ENCODE data around the gene UFD1. TPM values are rescaled to one million over a fixed set of nuclear protein-coding genes. Genes with fewer than 3 reads are reported as not detected.

UFD1 gene
- total and polyA plus RNA-seq, 8 donors = 3.8 to 86.6 (median 51.3) TPM

- H3K4me3 ChIP-seq = no peak overlapping the region
- H3K27ac ChIP-seq = no peak overlapping the region
- peaks cover 0 to 7% (median 2%) of the 10 kb centered on the region in 4 donors for H3K4me1 ChIP-seq
- no peak for DNase-seq
- WGBS, 5 donors = 84 to 99% (median 94%) methylated on average over 5 of the region's 5 CpGs
- no peaks in the 10 kb centered on the region for H3K9me3 ChIP-seq
- intact Hi-C loops (cut with DNase I; ENCODE audit: low total_unique reads) = loop anchor here (10.0 kb wide), 1 partner anchor 269 kb away; no protein-coding TSS in a partner anchor
- H3K27me3 ChIP-seq = no peaks in the 10 kb centered on the region
- TF ChIP-seq POLR2AphosphoS5 (IDR thresholded peaks at IDR 0.05) (no peak), POLR2A (IDR thresholded peaks at IDR 0.05) (no peak), CTCF (IDR thresholded peaks at IDR 0.05) (no peak), EP300 (IDR thresholded peaks at IDR 0.05) (no peak)
- peaks cover 70 to 95% (median 86%) of the 10 kb centered on the region in 4 donors for H3K36me3 ChIP-seq
These were observed 25.3 kb downstream of the UFD1 start for GRCh38 chr22:19453718-19454117.

GRCh38 chr22:19451570-19451969, 27.4 kb downstream of the UFD1 start:
- WGBS, 5 donors = 94 to 98% (median 97%) methylated on average over 4 of the region's 4 CpGs
- TF ChIP-seq EP300 (IDR thresholded peaks at IDR 0.05) = no peak
- TF ChIP-seq POLR2A (IDR thresholded peaks at IDR 0.05) = no peak
- TF ChIP-seq CTCF (IDR thresholded peaks at IDR 0.05) = no peak
- TF ChIP-seq POLR2AphosphoS5 (IDR thresholded peaks at IDR 0.05) = no peak
- H3K9me3 ChIP-seq = no peaks in the 10 kb centered on the region
- DNase-seq = no peak
- H3K27me3 ChIP-seq = no peaks in the 10 kb centered on the region
- peaks cover 2 to 19% (median 16%) of the 10 kb centered on the region in 4 donors for H3K4me1 ChIP-seq
- intact Hi-C loops (cut with DNase I; ENCODE audit: low total_unique reads) = loop anchor here (10.0 kb wide), 1 partner anchor 267 kb away; no protein-coding TSS in a partner anchor
- peaks cover 50 to 74% (median 65%) of the 10 kb centered on the region in 4 donors for H3K36me3 ChIP-seq
- H3K27ac ChIP-seq = no peak overlapping the region
- H3K4me3 ChIP-seq = no peak overlapping the region

GRCh38 chr22:19450363-19451175, 28.4 kb downstream of the UFD1 start:
- TF ChIP-seq EP300 (IDR thresholded peaks at IDR 0.05) (no peak), CTCF (IDR thresholded peaks at IDR 0.05) (no peak), POLR2A (IDR thresholded peaks at IDR 0.05) (no peak), POLR2AphosphoS5 (IDR thresholded peaks at IDR 0.05) (no peak)
- Histone ChIP-seq H3K9me3 (no peaks in the 10 kb centered on the region), H3K27ac (no peak overlapping the region), H3K4me1 (peaks cover 12 to 29% (median 26%) of the 10 kb centered on the region in 4 donors), H3K27me3 (no peaks in the 10 kb centered on the region), H3K4me3 (no peak overlapping the region), H3K36me3 (peaks cover 40 to 64% (median 55%) of the 10 kb centered on the region in 4 donors)
- intact Hi-C loops (cut with DNase I; ENCODE audit: low total_unique reads) = loop anchor here (10.0 kb wide), 1 partner anchor 266 kb away; no protein-coding TSS in a partner anchor
- no peak for DNase-seq
- 84 to 95% (median 90%) methylated on average over 8 of the region's 8 CpGs for WGBS, 5 donors

- TF ChIP-seq CTCF (IDR thresholded peaks at IDR 0.05) (no peak), EP300 (IDR thresholded peaks at IDR 0.05) (no peak), POLR2AphosphoS5 (IDR thresholded peaks at IDR 0.05) (no peak), POLR2A (IDR thresholded peaks at IDR 0.05) (no peak)
- Histone ChIP-seq H3K9me3 (no peaks in the 10 kb centered on the region), H3K4me1 (peaks cover 21 to 41% (median 32%) of the 10 kb centered on the region in 4 donors), H3K27ac (no peak overlapping the region), H3K36me3 (peaks cover 29 to 57% (median 47%) of the 10 kb centered on the region in 4 donors), H3K4me3 (no peak overlapping the region), H3K27me3 (no peaks in the 10 kb centered on the region)
- DNase-seq = no peak
- intact Hi-C loops (cut with DNase I; ENCODE audit: low total_unique reads) = no loop called here
- WGBS, 5 donors = 86 to 95% (median 89%) methylated on average over 2 of the region's 2 CpGs
These were observed 29.6 kb downstream of the UFD1 start for GRCh38 chr22:19449422-19449767.
